Endothelial cell of umbilical vein (primary cell): Measurements from ENCODE around the gene SUN3. TPM values are rescaled to one million over a fixed set of nuclear protein-coding genes. Genes with fewer than 3 reads are reported as not detected.

ENCODE experiments used
- BruUV-seq: library from RNA; stranded (reverse); fragments of 400-500 nt; replicated peaks from 2 replicates; lab custom pipeline; 2021; lab: Mats Ljungman, UMichigan
- CTCF ChIA-PET: fragments of 300-600, 350-600 bp; sonication (Branson Sonifier 250); formaldehyde crosslinking; loops from one replicate; lab custom pipeline; 2021; ENCODE audit warnings: antibody characterized with exemption, inconsistent platforms; lab: Charles Lee
- POLR2A ChIA-PET: fragments of 300-600, 350-600 bp; sonication (Branson Sonifier 250); formaldehyde crosslinking; loops from one replicate; lab custom pipeline; 2021; ENCODE audit warnings: antibody characterized with exemption, inconsistent platforms; lab: Charles Lee
- DNase-seq: peaks from one replicate; pipeline ENCODE4 v3.0.0-alpha.2; 2011; ENCODE audit warnings: low read depth, low spot score
- FAIRE-seq: peaks from 2 replicates; lab custom pipeline; 2011; peaks lifted over from hg19 to GRCh38; lab: Jason Lieb, UNC
- H2AFZ ChIP-seq: 2 replicates; pipeline ENCODE4 v1.6.0; 2012; ENCODE audit warnings: low read depth, low read length, control low read depth, inconsistent platforms
- H3K27ac ChIP-seq: 2 replicates; pipeline ENCODE4 v1.5.1; 2011; ENCODE audit warnings: low read depth, mild to moderate bottlenecking, control low read depth, low read length, moderate library complexity; ENCODE audit not compliant: insufficient read depth
- H3K27me3 ChIP-seq, 2 experiments: 2 replicates each; pipeline versions ENCODE4 v1.6.0 to v1.6.1; 2011; ENCODE audit warnings: low read length in 2 of 2, mixed read lengths in 1 of 2; ENCODE audit not compliant: control insufficient read depth in 2 of 2, insufficient read depth in 2 of 2
- H3K36me3 ChIP-seq, 2 experiments: 2 replicates in 1 of 2; 3 replicates in 1 of 2; pipeline ENCODE4 v1.5.1; 2011; ENCODE audit warnings: low read length in 2 of 2, mild to moderate bottlenecking in 1 of 2, moderate library complexity in 1 of 2; ENCODE audit not compliant: control insufficient read depth in 2 of 2, insufficient read depth in 2 of 2; ENCODE audit errors: extremely low read depth in 1 of 2
- H3K4me1 ChIP-seq: 3 replicates; pipeline ENCODE4 v1.5.1; 2011; ENCODE audit warnings: mild to moderate bottlenecking, low read length; ENCODE audit not compliant: control insufficient read depth, insufficient read depth; ENCODE audit errors: extremely low read depth
- H3K4me2 ChIP-seq: 2 replicates; pipeline ENCODE4 v1.6.1; 2011; ENCODE audit warnings: low read length, control low read depth, mixed read lengths; ENCODE audit not compliant: insufficient read depth
- H3K4me3 ChIP-seq, 3 experiments: fragments of 200-600 bp in 1 of 3; sonication (generic), shearing (Covaris generic) in 1 of 3; replicated peaks in 1 of 3; 2 replicates each; pipeline ENCODE4 v1.5.1; 2011 to 2016; ENCODE audit warnings: control low read depth in 3 of 3, low read length in 3 of 3, mild to moderate bottlenecking in 2 of 3, inconsistent platforms in 1 of 3, low read depth in 1 of 3, moderate library complexity in 1 of 3; ENCODE audit not compliant: insufficient read depth in 1 of 3
- H3K79me2 ChIP-seq: 2 replicates; pipeline ENCODE4 v1.6.0; 2012; ENCODE audit warnings: low read length, inconsistent platforms; ENCODE audit not compliant: control insufficient read depth, insufficient read depth
- H3K9ac ChIP-seq: replicated peaks from 2 replicates; pipeline ENCODE3; 2011; ENCODE audit warnings: low read length, control low read depth; ENCODE audit not compliant: insufficient read depth; ENCODE audit errors: extremely low read depth
- H3K9me1 ChIP-seq: replicated peaks from 3 replicates; pipeline ENCODE4 v1.6.0; 2011; ENCODE audit warnings: mild to moderate bottlenecking, low read length; ENCODE audit not compliant: control insufficient read depth, insufficient read depth; ENCODE audit errors: extremely low read depth
- H3K9me3 ChIP-seq: replicated peaks from 2 replicates; pipeline ENCODE4 v1.5.1; 2012; ENCODE audit warnings: low read length, inconsistent platforms; ENCODE audit not compliant: control insufficient read depth, insufficient read depth
- H4K20me1 ChIP-seq: replicated peaks from 2 replicates; pipeline ENCODE3; 2011; ENCODE audit warnings: mild to moderate bottlenecking, low read length; ENCODE audit not compliant: control insufficient read depth, insufficient read depth; ENCODE audit errors: extremely low read depth
- EZH2 ChIP-seq: IDR thresholded peaks from 2 replicates; pipeline ENCODE4 v1.6.1; 2012; ENCODE audit warnings: borderline replicate concordance, low read depth, mild to moderate bottlenecking, moderate library complexity, low read length, inconsistent platforms; ENCODE audit not compliant: severe bottlenecking
- FOS ChIP-seq: IDR thresholded peaks from 2 replicates; pipeline ENCODE4 v1.6.1; 2011; ENCODE audit warnings: mild to moderate bottlenecking, low read length, moderate library complexity, borderline replicate concordance; ENCODE audit not compliant: insufficient read depth
- GATA2 ChIP-seq: IDR thresholded peaks from 2 replicates; pipeline ENCODE4 v1.7.0; 2011; ENCODE audit warnings: low read depth, mild to moderate bottlenecking, moderate library complexity, mixed read lengths, low read length; ENCODE audit not compliant: insufficient read length, insufficient read depth
- JUN ChIP-seq: IDR thresholded peaks from 2 replicates; pipeline ENCODE4 v1.6.1; 2011; ENCODE audit warnings: borderline replicate concordance, low read depth; ENCODE audit not compliant: insufficient read length, insufficient read depth
- MYC ChIP-seq: IDR thresholded peaks from one replicate; pipeline ENCODE4 v1.6.1; 2011; ENCODE audit warnings: mild to moderate bottlenecking, low read depth, low read length
- POLR2A ChIP-seq: IDR thresholded peaks from 2 replicates; pipeline ENCODE4 v1.6.1; 2012; ENCODE audit warnings: low read depth, mild to moderate bottlenecking, control low read depth, low read length
- POLR2AphosphoS5 ChIP-seq: IDR thresholded peaks from 2 replicates; pipeline ENCODE4 v1.6.1; 2012; ENCODE audit warnings: low read depth, mild to moderate bottlenecking, control low read depth, low read length, moderate library complexity; ENCODE audit not compliant: insufficient read depth
- dilution Hi-C: fragments of 300-500 bp; cut with MboI; formaldehyde crosslinking; loops from one replicate; pipeline ENCODE4 v1.15.0; 2019; ENCODE audit warnings: low sequenced_read_pairs; ENCODE audit not compliant: extremely low pct_ligation_motif_present
- intact Hi-C: fragments of 100-400 bp; cut with micrococcal nuclease; formaldehyde crosslinking; loops from one replicate; pipeline ENCODE4 v1.10.0; 2022
- polyA plus RNA-seq, 4 experiments: library from polyadenylated mRNA; depleted of rRNA in 3 of 4; stranded (reverse) in 3 of 4; unstranded in 1 of 4; fragments of >200 nt; gene quantifications; 2 replicates each; pipeline versions ENCODE4 v1.2.1 to v1.2.3, GENCODE V29; 2011 to 2012; ENCODE audit warnings: missing spikeins in 1 of 4
- total RNA-seq: library from RNA; stranded (reverse); gene quantifications from 2 replicates; pipeline ENCODE4 v1.2.3, GENCODE V29; 2021
- TF ChIP-seq, protein P1 (sequence below): IDR thresholded peaks from 2 replicates; pipeline ENCODE4 v1.6.1; 2011; ENCODE audit not compliant: insufficient read depth, insufficient read length
- TF ChIP-seq, protein P2 (sequence below), 2 donors: IDR thresholded peaks; 1 replicate in 1 of 2; 2 replicates in 1 of 2; pipeline ENCODE4 v1.5.1; 2011; ENCODE audit warnings: low read length in 2 of 2, mild to moderate bottlenecking in 2 of 2, moderate library complexity in 2 of 2, control low read depth in 1 of 2, inconsistent platforms in 1 of 2, low read depth in 1 of 2; ENCODE audit not compliant: insufficient read depth in 1 of 2; ENCODE audit errors: extremely low read depth in 1 of 2

SUN3 gene
- total and polyA plus RNA-seq, 2 donors (not counting 3 experiments of a cell fraction or from before 2014, with no cell fraction given) = not detected

DNA sequence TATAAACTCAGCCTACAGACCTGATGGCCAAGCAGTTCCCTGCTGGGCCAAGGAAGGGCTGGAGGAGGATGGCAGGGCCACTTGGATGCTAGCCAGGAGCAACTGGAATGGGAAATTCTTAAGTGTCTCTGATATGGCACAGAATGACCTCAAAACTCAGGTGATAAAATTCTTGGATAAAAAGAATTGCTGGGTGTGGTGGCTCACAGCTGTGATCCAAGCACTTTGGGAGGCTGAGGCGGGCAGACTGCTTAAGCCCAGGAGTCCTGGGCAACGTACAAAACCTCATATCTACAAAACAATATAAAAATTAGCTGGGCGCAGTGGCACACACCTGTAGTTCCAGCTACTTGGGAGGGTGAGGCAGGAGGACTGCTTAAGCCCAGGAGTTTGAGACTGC, 66.6 kb downstream of the SUN3 start:
- DNase-seq (no peak), FAIRE-seq (no peak)
- Histone ChIP-seq H3K79me2 (no peaks in the 10 kb centered on the region), H3K36me3 (peaks cover 33 to 34% of the 10 kb centered on the region in 2 experiments), H3K9me1 (no peaks in the 10 kb centered on the region), H3K4me1 (no peaks in the 10 kb centered on the region), H3K4me3 (no peak overlapping the region), H2AFZ (no peak overlapping the region), H3K27me3 (no peaks in the 10 kb centered on the region), H3K27ac (no peak overlapping the region), H3K4me2 (no peak overlapping the region), H3K9me3 (no peaks in the 10 kb centered on the region), H3K9ac (no peak overlapping the region), H4K20me1 (no peaks in the 10 kb centered on the region)
- intact Hi-C loops = no loop called here
- CTCF ChIA-PET = interaction anchor here (1.0 to 9.6 kb wide), 3 partner anchors 14 to 696 kb away, joined by 3 to 371 read pairs (median 6); partner anchors contain the start of gene PKD1L1
- POLR2A ChIA-PET = no interaction called here
- BruUV-seq = no TSS peak
- dilution Hi-C loops = no loop called here
- TF ChIP-seq, protein P1, sequence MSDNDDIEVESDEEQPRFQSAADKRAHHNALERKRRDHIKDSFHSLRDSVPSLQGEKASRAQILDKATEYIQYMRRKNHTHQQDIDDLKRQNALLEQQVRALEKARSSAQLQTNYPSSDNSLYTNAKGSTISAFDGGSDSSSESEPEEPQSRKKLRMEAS = no peak
- TF ChIP-seq FOS = no peak
- TF ChIP-seq POLR2AphosphoS5 = no peak
- TF ChIP-seq, protein P2, sequence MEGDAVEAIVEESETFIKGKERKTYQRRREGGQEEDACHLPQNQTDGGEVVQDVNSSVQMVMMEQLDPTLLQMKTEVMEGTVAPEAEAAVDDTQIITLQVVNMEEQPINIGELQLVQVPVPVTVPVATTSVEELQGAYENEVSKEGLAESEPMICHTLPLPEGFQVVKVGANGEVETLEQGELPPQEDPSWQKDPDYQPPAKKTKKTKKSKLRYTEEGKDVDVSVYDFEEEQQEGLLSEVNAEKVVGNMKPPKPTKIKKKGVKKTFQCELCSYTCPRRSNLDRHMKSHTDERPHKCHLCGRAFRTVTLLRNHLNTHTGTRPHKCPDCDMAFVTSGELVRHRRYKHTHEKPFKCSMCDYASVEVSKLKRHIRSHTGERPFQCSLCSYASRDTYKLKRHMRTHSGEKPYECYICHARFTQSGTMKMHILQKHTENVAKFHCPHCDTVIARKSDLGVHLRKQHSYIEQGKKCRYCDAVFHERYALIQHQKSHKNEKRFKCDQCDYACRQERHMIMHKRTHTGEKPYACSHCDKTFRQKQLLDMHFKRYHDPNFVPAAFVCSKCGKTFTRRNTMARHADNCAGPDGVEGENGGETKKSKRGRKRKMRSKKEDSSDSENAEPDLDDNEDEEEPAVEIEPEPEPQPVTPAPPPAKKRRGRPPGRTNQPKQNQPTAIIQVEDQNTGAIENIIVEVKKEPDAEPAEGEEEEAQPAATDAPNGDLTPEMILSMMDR (IDR thresholded peaks at IDR 0.05; ENCODE audit: extremely low read depth in 1 of 2, insufficient read depth in 1 of 2, low read depth in 1 of 2, low read length in 2 of 2) = no peak
- no peak for TF ChIP-seq EZH2
- no peak for TF ChIP-seq POLR2A
- no peak for TF ChIP-seq GATA2
- TF ChIP-seq JUN = no peak
- no peak for TF ChIP-seq MYC
